Fibroblast of mammary gland (primary cell): ENCODE measurements around the gene SRPK1.

Experiments used
- DNase-seq: peaks from one replicate; pipeline ENCODE4 v3.0.0-alpha.2; 2010; ENCODE audit warnings: low read depth
- H3K4me3 ChIP-seq: 2 replicates; pipeline ENCODE4 v1.5.1; 2011; ENCODE audit warnings: low read depth, mild to moderate bottlenecking, low read length, moderate library complexity; ENCODE audit not compliant: control insufficient read depth
- TF ChIP-seq, protein P1 (sequence below): conservative IDR thresholded peaks from 2 replicates; pipeline ENCODE4 v1.5.1; 2011; ENCODE audit warnings: low read depth, low read length, inconsistent platforms; ENCODE audit not compliant: control insufficient read depth, insufficient read depth

The SRPK1 gene

DNA sequence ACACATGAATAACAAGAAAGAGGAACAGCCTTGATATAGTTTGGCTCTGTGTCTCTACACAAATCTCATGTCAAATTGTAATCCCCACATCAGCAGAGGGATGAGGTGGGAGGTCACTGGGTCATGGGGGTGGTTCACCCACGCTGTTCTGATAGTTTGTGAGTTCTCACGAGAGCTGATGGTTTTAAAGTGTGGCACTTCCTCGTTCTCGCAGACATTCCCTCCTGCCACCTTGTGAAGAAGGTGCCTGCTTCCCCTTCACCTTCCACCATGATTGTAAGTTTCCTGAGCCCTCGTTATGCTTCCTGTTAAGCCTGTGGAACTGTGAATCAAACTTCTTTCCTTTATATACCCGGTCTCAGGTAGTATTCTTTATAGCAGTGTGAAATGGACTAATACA lies 13.1 kb downstream of the SRPK1 start:
- H3K4me3 ChIP-seq, result no peak overlapping the region
- DNase-seq, result no peak
- TF ChIP-seq, protein P1, sequence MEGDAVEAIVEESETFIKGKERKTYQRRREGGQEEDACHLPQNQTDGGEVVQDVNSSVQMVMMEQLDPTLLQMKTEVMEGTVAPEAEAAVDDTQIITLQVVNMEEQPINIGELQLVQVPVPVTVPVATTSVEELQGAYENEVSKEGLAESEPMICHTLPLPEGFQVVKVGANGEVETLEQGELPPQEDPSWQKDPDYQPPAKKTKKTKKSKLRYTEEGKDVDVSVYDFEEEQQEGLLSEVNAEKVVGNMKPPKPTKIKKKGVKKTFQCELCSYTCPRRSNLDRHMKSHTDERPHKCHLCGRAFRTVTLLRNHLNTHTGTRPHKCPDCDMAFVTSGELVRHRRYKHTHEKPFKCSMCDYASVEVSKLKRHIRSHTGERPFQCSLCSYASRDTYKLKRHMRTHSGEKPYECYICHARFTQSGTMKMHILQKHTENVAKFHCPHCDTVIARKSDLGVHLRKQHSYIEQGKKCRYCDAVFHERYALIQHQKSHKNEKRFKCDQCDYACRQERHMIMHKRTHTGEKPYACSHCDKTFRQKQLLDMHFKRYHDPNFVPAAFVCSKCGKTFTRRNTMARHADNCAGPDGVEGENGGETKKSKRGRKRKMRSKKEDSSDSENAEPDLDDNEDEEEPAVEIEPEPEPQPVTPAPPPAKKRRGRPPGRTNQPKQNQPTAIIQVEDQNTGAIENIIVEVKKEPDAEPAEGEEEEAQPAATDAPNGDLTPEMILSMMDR, result no peak

DNA sequence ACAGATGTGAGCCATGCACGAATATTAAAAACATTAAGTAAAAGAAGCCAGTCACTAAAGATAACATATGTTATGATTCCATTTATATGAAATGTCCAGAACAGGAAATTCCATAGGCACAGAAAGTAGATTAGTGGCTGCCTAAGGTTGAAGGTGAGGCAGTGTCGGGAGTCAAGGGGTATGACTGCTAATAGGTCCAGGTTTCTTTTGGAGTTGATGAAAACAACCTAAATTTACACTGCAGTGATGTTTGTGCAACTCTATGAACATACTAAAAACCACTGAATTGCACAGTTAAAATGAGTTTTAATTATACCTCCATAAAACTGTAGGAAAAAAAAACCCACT lies 14.4 kb downstream of the SRPK1 start:
- no peak overlapping the region for H3K4me3 ChIP-seq
- no peak for DNase-seq
- TF ChIP-seq, protein P1, result no peak

DNA sequence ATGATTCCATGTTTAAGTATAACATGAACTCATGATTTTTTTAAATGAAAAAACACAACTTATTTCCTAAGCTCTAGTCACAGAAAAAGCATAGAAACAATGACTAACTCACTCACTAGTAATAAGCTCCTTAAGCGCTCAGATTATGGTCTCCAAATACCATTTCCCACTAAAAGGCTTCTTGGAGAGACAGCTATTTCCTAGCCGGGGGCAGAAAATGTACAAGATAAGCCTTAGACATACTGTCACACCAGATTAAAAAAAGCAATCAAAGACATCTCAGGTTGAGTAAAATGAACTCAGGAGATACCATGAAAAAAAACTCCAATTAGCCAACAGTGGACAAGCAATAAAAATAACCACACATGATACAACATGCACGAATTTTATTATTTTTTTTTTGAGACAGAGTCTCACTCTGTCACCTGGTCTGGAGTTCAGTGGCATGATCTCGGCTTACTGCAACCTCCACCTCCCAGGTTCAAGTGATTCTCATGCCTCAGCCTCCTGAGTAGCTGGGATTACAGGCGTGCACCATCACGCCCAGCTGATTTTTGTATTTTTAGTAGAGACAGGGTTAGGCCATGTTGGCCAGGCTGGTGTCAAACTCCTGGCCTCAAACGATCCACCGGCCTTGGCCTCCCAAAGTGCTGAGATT lies 14.9 kb downstream of the SRPK1 start:
- TF ChIP-seq, protein P1, result no peak
- no peak for DNase-seq
- H3K4me3 ChIP-seq, result no peak overlapping the region

DNA sequence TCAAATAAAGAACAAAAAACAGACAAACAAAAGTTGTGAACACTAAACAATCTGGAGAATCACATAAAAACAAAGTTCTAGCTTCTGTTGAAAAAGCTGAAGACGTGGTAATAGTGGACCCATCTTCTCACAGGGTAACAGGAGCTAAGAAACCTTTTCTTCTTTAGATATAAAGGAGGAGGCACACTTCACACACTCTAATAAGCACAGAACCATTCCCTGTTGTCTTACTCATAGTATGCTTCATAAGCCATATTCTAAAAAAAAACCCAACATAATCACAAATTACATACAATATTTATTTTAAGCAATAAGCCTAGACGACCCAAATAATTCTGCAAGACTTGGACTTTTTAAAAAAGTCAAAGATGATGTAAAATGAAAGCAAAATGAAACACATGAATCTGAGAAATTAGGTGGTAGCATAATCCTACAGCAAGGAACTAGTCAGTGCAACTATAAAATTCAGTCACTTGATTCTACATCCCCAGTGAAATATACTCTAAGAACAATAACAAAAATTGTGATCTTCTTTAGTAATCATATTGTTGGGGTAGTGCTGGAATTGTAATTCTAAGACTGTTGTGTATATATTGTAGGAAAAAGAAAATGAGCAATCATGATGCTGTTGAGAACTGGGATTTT lies 15.6 kb downstream of the SRPK1 start:
- no peak overlapping the region for H3K4me3 ChIP-seq
- no peak for DNase-seq
- TF ChIP-seq, protein P1, result no peak

DNA sequence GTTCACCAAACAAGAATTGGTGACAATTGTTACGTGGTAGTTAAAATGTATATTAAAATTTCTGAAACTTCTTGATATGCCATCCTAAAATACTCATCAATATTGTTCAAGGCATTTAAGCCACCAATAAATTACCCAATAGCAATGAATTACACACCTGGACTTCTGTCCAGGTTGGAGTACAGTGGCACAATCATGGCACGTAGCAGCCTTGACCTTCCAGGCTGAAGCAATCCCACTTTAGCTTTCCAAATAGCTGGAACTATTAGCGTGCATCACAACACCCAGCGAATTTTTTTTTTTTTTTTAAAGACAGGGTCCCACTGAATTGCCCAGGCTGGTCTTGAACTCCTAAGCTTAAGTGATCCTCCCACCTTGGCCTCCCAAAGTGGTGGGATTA lies 17.2 kb downstream of the SRPK1 start:
- no peak for DNase-seq
- H3K4me3 ChIP-seq, result no peak overlapping the region
- TF ChIP-seq, protein P1, result no peak

DNA sequence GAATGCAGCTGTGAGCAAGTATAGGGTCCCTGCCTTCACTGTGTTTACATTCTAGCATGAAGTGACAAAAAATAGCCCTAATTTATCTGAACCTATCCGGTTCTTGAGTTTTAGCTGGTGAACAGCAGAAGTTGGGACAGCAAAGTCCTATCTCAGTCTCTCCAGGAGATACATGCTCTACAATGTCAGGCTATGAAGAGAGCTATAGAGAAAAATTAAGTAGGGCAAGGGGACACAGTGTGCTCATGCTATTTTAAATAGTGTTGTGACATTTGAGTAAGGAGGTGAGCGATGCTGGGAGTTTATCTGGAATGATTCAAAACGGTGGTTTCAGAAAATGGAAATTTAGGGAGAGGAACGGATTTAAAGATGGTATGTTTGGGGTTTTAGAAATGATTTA lies 20.4 kb downstream of the SRPK1 start:
- DNase-seq, result no peak
- H3K4me3 ChIP-seq, result no peak overlapping the region
- TF ChIP-seq, protein P1, result no peak
